Neural progenitor cell (in vitro differentiated cells): Measurements from ENCODE around the gene TNFRSF25. TPM values are rescaled to one million over a fixed set of nuclear protein-coding genes. Genes with fewer than 3 reads are reported as not detected.

Experiments
- DNase-seq: peaks from one replicate; pipeline ENCODE4 v3.0.0-alpha.2; 2016; ENCODE audit warnings: low spot score
- H2AFZ ChIP-seq: fragments of 200-600 bp; sonication (generic); replicated peaks from 2 replicates; pipeline ENCODE4 v1.6.1; 2016; ENCODE audit warnings: antibody characterized with exemption
- H3F3A ChIP-seq: fragments of 200-600 bp; sonication (generic); 2 replicates; pipeline ENCODE4 v1.6.1; 2016; ENCODE audit warnings: antibody characterized with exemption, low read depth
- H3K27ac ChIP-seq: fragments of 200-600 bp; sonication (generic); 2 replicates; pipeline ENCODE4 v1.5.1; 2016; ENCODE audit warnings: mild to moderate bottlenecking
- H3K27me3 ChIP-seq: fragments of 200-600 bp; sonication (generic); 2 replicates; pipeline ENCODE4 v1.6.1; 2016; ENCODE audit warnings: mild to moderate bottlenecking, moderate library complexity
- H3K36me3 ChIP-seq: fragments of 200-600 bp; sonication (generic); 2 replicates; pipeline ENCODE4 v1.5.1; 2016
- H3K4me1 ChIP-seq: fragments of 200-600 bp; sonication (generic); 2 replicates; pipeline ENCODE4 v1.6.1; 2016; ENCODE audit warnings: mixed run types
- H3K4me2 ChIP-seq: fragments of 200-600 bp; sonication (generic); 2 replicates; pipeline ENCODE4 v1.6.1; 2016
- H3K4me3 ChIP-seq: fragments of 200-600 bp; sonication (generic); 2 replicates; pipeline ENCODE4 v1.5.1; 2016
- H3K79me2 ChIP-seq: fragments of 200-600 bp; sonication (generic); 2 replicates; pipeline ENCODE4 v1.6.1; 2016; ENCODE audit warnings: low read depth
- H3K9ac ChIP-seq: fragments of 200-600 bp; sonication (generic); 2 replicates; pipeline ENCODE4 v1.6.1; 2016
- H3K9me3 ChIP-seq: fragments of 200-600 bp; sonication (generic); 2 replicates; pipeline ENCODE4 v1.5.1; 2016; ENCODE audit warnings: low read depth
- H4K20me1 ChIP-seq: fragments of 200-600 bp; sonication (generic); 2 replicates; pipeline ENCODE4 v1.6.1; 2016; ENCODE audit warnings: low read depth
- H3K27ac Mint-ChIP-seq: 3 replicates; pipeline ENCODE4 v1.8.0; 2021; ENCODE audit warnings: mixed read lengths
- H3K27me3 Mint-ChIP-seq: 2 replicates; pipeline ENCODE4 v1.8.0; 2022; ENCODE audit warnings: low read depth, mild to moderate bottlenecking, inconsistent platforms, moderate library complexity, mixed read lengths; ENCODE audit not compliant: insufficient read depth
- H3K36me3 Mint-ChIP-seq: 3 replicates; pipeline ENCODE4 v1.8.0; 2021; ENCODE audit warnings: mixed read lengths
- H3K4me1 Mint-ChIP-seq: 3 replicates; pipeline ENCODE4 v1.8.0; 2021; ENCODE audit warnings: mixed read lengths
- H3K4me3 Mint-ChIP-seq: 3 replicates; pipeline ENCODE4 v1.8.0; 2021; ENCODE audit warnings: mild to moderate bottlenecking, moderate library complexity, mixed read lengths
- H3K9me3 Mint-ChIP-seq: 3 replicates; pipeline ENCODE4 v1.8.0; 2020; ENCODE audit warnings: mixed read lengths
- EZH2 ChIP-seq: fragments of 200-600 bp; sonication (generic); IDR thresholded peaks from 2 replicates; pipeline ENCODE4 v1.6.1; 2017; ENCODE audit warnings: antibody characterized with exemption, mild to moderate bottlenecking, moderate library complexity
- EZH2phosphoT487 ChIP-seq: fragments of 200-600 bp; sonication (generic); IDR thresholded peaks from 2 replicates; pipeline ENCODE4 v1.6.1; 2017; ENCODE audit warnings: antibody characterized with exemption
- total RNA-seq: library from RNA; depleted of rRNA; stranded (reverse); fragments of >200 nt; gene quantifications from 2 replicates; pipeline ENCODE4 v1.2.3, GENCODE V29; 2015; ENCODE audit warnings: low replicate concordance
- TF ChIP-seq, protein P1 (sequence below): fragments of 200-600 bp; sonication (generic); IDR thresholded peaks from 2 replicates; pipeline ENCODE4 v1.5.1; 2017; ENCODE audit warnings: antibody characterized with exemption, mild to moderate bottlenecking

The TNFRSF25 gene
- total RNA-seq, 1 donor from 2014 or later, result 15.6 TPM

DNA sequence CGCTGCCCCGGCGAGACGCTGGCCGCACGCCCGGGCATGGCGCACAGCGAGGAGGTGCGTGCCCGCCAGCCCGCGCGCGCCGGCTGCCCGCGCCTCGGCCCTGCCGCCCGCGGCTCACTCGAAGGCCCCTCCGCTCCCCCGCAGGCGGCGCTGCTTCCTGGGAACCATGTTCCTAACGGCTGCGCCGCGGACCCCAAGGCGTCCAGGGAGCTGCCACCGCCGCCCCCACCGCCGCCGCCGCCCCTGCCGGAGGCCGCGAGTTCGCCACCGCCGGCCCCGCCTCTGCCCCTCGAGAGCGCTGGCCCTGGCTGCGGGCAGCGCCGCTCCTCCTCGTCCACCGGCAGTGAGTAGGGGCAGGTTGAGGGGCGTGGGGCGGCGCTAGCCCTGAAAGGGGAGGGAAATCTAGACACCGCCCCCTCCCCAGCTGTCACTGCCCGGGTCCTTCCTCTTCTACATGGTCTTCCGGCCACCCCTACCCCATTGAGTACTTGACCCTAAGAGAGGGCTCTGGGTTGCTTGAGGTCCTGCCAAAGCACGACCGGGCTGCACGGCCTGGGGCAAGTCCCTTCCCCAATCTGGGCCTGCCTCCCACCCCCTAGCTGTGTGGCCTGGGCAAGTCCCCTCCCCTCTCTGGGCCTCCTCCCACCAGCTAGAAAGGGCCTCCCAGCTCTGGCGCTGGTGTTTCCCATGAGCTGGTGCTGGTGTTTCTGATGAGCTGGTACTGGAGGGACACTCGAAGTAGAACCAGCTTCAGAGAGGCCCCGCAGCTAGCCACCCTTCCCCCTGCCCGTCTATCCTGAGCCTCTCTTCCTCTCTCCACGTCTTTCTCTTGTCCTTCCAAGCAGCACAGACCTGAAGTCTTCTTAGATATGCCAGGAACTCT lies 17.0 kb downstream of the TNFRSF25 start:
- peaks cover 22% of the 10 kb centered on the region for H3K27me3 Mint-ChIP-seq
- Histone ChIP-seq H3K79me2 (no peaks in the 10 kb centered on the region), H3K9ac (no peak overlapping the region), H3F3A (peaks cover 26% of the 10 kb centered on the region), H3K9me3 (no peaks in the 10 kb centered on the region), H3K4me3 (peak overlapping the region; percentile 52), H3K27ac (no peak overlapping the region), H4K20me1 (no peaks in the 10 kb centered on the region), H3K4me2 (peak overlapping the region; percentile 81), H3K27me3 (peaks cover 33% of the 10 kb centered on the region), H3K36me3 (no peaks in the 10 kb centered on the region), H2AFZ (no peak overlapping the region), H3K4me1 (peaks cover 24% of the 10 kb centered on the region)
- DNase-seq, result peak; percentile 89
- peaks cover 37% of the 10 kb centered on the region for H3K4me1 Mint-ChIP-seq
- H3K27ac Mint-ChIP-seq, result no peak overlapping the region
- TF ChIP-seq, protein P1, sequence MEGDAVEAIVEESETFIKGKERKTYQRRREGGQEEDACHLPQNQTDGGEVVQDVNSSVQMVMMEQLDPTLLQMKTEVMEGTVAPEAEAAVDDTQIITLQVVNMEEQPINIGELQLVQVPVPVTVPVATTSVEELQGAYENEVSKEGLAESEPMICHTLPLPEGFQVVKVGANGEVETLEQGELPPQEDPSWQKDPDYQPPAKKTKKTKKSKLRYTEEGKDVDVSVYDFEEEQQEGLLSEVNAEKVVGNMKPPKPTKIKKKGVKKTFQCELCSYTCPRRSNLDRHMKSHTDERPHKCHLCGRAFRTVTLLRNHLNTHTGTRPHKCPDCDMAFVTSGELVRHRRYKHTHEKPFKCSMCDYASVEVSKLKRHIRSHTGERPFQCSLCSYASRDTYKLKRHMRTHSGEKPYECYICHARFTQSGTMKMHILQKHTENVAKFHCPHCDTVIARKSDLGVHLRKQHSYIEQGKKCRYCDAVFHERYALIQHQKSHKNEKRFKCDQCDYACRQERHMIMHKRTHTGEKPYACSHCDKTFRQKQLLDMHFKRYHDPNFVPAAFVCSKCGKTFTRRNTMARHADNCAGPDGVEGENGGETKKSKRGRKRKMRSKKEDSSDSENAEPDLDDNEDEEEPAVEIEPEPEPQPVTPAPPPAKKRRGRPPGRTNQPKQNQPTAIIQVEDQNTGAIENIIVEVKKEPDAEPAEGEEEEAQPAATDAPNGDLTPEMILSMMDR, result no peak
- TF ChIP-seq EZH2phosphoT487 (no peak), EZH2 (no peak)
- no peaks in the 10 kb centered on the region for H3K36me3 Mint-ChIP-seq
- no peaks in the 10 kb centered on the region for H3K9me3 Mint-ChIP-seq
- peak overlapping the region; percentile 63 for H3K4me3 Mint-ChIP-seq

DNA sequence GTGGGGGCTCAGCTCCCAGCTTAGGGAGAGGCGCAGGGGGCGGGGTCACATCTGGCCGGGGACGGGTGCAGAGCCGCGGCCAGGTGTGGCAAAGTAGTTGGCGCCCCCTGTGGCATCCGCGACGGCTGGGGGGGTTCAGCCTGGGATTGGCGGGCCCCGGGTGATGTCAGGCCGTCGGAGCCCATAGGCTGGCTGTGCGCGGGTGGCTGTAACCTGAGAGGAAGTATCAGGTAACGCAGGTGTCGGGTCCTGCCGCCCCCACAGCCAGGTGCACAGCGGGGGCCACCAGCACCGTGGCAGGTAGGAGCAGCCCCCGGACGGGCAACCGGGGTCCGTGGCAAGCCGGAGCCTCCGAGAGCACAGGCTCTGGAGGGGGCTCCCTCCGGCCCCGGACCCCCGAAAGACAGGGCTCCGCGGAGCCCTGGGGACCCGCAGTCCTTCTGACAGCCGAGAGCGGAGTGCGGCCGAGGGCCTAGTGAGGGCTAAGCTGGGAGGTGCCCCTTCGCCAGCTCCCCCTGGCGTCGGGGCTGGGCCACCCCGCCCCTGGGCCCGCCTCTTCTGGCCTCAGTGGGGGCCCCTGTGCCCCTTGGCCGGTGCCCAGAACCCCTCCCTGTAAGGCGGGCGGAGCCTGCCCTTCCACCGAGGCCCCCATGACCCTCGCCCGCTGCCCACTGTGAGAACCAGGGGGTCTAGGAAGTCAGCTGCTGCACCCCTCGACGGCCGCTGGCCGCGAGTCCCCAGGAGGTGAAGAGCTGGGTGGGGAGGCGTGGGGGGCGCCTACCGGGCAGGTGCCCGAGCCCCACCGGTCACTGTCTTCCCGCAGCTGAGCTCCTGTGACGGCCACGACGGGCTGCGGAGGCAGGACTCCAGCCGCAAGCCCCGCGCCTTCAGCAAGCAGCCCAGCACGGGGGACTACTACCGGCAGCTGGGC lies 17.9 kb downstream of the TNFRSF25 start:
- Histone ChIP-seq H3K9me3 (no peaks in the 10 kb centered on the region), H3K27ac (no peak overlapping the region), H3K36me3 (no peaks in the 10 kb centered on the region), H3K4me2 (peak overlapping the region; percentile 81), H2AFZ (no peak overlapping the region), H3K9ac (no peak overlapping the region), H3K27me3 (peaks cover 28% of the 10 kb centered on the region), H4K20me1 (no peaks in the 10 kb centered on the region), H3K4me3 (peak overlapping the region; percentile 52), H3F3A (peaks cover 26% of the 10 kb centered on the region), H3K4me1 (peaks cover 24% of the 10 kb centered on the region), H3K79me2 (no peaks in the 10 kb centered on the region)
- H3K4me1 Mint-ChIP-seq, result peaks cover 31% of the 10 kb centered on the region
- H3K9me3 Mint-ChIP-seq, result no peaks in the 10 kb centered on the region
- TF ChIP-seq EZH2 (no peak), EZH2phosphoT487 (no peak)
- TF ChIP-seq, protein P1, result peak; percentile 21
- H3K4me3 Mint-ChIP-seq, result peak overlapping the region; percentile 79
- no peaks in the 10 kb centered on the region for H3K36me3 Mint-ChIP-seq
- DNase-seq, result peak; percentile 82
- H3K27me3 Mint-ChIP-seq, result peaks cover 24% of the 10 kb centered on the region
- no peak overlapping the region for H3K27ac Mint-ChIP-seq

DNA sequence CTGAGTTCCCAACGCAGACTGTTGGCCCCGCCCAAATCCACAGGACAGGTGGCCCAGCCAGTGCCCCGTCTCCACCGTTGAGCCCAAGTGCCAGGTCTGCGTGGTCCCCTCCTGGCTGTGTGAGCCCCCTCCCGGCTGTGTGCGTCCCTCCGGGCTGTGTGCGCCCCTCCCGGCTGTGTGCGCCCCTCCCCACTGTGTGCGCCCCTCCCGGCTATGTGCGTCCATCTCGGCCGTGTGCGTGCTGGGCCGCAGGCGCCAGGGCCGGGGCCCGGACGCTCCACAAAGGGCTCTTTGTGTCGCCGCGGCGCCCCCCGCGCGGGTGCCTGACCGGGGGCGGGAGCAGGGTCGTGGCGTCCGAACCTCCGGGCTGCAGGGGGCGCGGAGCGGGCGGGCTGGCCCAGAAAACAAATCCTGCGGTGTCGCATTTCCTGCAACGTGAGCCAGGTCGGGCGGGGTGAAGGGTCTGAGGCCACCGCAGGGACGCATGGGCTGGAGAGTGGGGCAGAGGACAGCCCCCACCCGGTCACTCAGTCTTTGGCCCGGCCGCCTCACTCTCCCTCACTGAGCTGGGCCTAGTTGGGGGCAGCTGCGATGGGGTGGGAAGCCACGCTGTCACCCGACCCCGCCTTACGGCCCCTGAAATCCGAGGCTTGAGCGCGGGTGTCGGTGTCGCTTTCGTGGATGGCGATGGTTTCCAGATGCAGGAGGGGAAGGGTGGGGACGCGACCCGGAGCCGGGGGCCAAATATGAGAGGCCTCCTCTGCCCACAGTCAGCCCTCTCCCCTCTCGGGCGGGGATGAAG lies 18.8 kb downstream of the TNFRSF25 start:
- peaks cover 28% of the 10 kb centered on the region for H3F3A ChIP-seq
- no peaks in the 10 kb centered on the region for H3K79me2 ChIP-seq
- peak overlapping the region; percentile 81 for H3K4me2 ChIP-seq
- H3K36me3 Mint-ChIP-seq, result no peaks in the 10 kb centered on the region
- H3K27me3 Mint-ChIP-seq, result peaks cover 24% of the 10 kb centered on the region
- H3K4me3 ChIP-seq, result peak overlapping the region; percentile 52
- no peak overlapping the region for H3K27ac ChIP-seq
- no peaks in the 10 kb centered on the region for H3K36me3 ChIP-seq
- H2AFZ ChIP-seq, result no peak overlapping the region
- TF ChIP-seq, protein P1, result peak; percentile 36
- TF ChIP-seq EZH2phosphoT487 (no peak), EZH2 (peak; percentile 14)
- H4K20me1 ChIP-seq, result no peaks in the 10 kb centered on the region
- H3K4me1 ChIP-seq, result peaks cover 25% of the 10 kb centered on the region
- peaks cover 31% of the 10 kb centered on the region for H3K4me1 Mint-ChIP-seq
- H3K27ac Mint-ChIP-seq, result no peak overlapping the region
- H3K9me3 Mint-ChIP-seq, result no peaks in the 10 kb centered on the region
- peaks cover 28% of the 10 kb centered on the region for H3K27me3 ChIP-seq
- H3K4me3 Mint-ChIP-seq, result peak overlapping the region; percentile 79
- DNase-seq, result peak; percentile 90
- H3K9me3 ChIP-seq, result no peaks in the 10 kb centered on the region
- no peak overlapping the region for H3K9ac ChIP-seq
